Lower leg skin (tissue), 3 donors: ENCODE measurements around the gene MPHOSPH6.

Source experiments
- POLR2A ChIP-seq, 2 donors: fragments of 450-650 bp; IDR thresholded peaks; one replicate each; pipeline ENCODE4 v1.6.1; 2016 to 2017; ENCODE audit warnings: antibody characterized with exemption in 2 of 2, mild to moderate bottlenecking in 1 of 2, moderate library complexity in 1 of 2
- TF ChIP-seq, protein P1 (sequence below), 3 donors: fragments of 450-650 bp; IDR thresholded peaks; one replicate each; pipeline ENCODE4 v1.5.1; 2016; ENCODE audit warnings: antibody characterized with exemption in 3 of 3, mild to moderate bottlenecking in 3 of 3, moderate library complexity in 2 of 3

DNA sequence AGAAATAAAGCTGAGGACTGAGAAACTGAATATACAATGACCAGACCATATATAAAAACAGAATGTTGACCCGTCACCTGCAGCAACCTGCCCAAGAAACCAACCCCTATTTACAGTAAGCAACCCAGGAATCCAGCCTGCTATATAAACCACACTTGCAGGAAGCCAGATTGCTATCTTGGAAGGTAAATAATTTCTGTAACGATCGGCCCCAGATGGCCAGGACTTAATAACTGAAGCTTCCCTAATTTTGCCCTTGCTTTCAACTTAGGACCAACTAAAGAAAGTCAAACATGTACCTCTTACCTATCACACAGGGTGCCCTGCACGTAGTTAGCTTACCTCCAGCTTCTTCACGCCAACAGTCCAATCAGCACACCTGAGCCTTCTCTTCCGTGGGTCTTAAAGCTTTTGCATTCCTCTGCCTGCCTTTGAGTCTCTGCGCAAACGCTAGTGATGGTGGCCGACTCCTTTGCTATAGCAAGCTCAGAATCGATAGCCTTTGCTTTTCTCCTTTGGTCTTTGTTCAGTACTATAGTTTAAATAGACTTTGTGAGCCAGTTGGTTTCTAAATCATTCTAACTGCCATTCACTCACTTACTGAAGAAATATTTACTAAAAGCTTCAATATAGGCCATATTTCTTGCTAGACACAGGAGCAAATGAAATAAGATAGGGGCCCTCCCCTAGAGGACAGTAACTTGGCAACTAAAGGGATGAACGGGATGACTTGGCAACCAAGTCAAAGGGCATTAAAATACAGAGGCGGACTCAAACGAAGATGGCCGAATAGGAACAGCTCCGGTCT, 31.3 kb downstream of the MPHOSPH6 start:
- TF ChIP-seq POLR2A (IDR thresholded peaks at IDR 0.05), result no peak
- TF ChIP-seq, protein P1, sequence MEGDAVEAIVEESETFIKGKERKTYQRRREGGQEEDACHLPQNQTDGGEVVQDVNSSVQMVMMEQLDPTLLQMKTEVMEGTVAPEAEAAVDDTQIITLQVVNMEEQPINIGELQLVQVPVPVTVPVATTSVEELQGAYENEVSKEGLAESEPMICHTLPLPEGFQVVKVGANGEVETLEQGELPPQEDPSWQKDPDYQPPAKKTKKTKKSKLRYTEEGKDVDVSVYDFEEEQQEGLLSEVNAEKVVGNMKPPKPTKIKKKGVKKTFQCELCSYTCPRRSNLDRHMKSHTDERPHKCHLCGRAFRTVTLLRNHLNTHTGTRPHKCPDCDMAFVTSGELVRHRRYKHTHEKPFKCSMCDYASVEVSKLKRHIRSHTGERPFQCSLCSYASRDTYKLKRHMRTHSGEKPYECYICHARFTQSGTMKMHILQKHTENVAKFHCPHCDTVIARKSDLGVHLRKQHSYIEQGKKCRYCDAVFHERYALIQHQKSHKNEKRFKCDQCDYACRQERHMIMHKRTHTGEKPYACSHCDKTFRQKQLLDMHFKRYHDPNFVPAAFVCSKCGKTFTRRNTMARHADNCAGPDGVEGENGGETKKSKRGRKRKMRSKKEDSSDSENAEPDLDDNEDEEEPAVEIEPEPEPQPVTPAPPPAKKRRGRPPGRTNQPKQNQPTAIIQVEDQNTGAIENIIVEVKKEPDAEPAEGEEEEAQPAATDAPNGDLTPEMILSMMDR (IDR thresholded peaks at IDR 0.05), result no peak
